Measurements from ENCODE around the gene SLC47A2. TPM values are rescaled to one million over a fixed set of nuclear protein-coding genes. Genes with fewer than 3 reads are reported as not detected.

Gene SLC47A2
- polyA plus RNA-seq, 1 donor (not counting 4 experiments of a cell fraction or from before 2014, with no cell fraction given): 0.88 TPM

GRCh38 chr17:19760746-19761145 lies 44.4 kb upstream of the SLC47A2 start:
- dilution Hi-C loops (cut with MboI; ENCODE audit: extremely low pct_ligation_motif_present, low sequenced_read_pairs): no loop called here
- FAIRE-seq (no peak), DNase-seq (ENCODE audit: low read depth, low spot score) (no peak)
- Histone ChIP-seq H3K27ac (ENCODE audit: control insufficient read depth, insufficient read depth, low read length) (no peak overlapping the region), H3K4me3 (ENCODE audit: control insufficient read depth in 2 of 3, extremely low read depth in 1 of 3, insufficient read depth in 2 of 3, low read depth in 1 of 3, low read length in 3 of 3) (no peak overlapping the region), H2AFZ (ENCODE audit: control insufficient read depth, low read length) (no peak overlapping the region), H3K36me3 (ENCODE audit: control insufficient read depth in 2 of 2, extremely low read depth in 1 of 2, insufficient read depth in 2 of 2, low read length in 2 of 2) (no peaks in the 10 kb centered on the region), H3K79me2 (ENCODE audit: control insufficient read depth, insufficient read depth, low read length) (no peaks in the 10 kb centered on the region), H3K4me2 (ENCODE audit: control insufficient read depth, extremely low read depth, insufficient read depth, low read depth, low read length) (no peak overlapping the region), H3K27me3 (ENCODE audit: control insufficient read depth, extremely low read depth, insufficient read depth, low read length) (no peaks in the 10 kb centered on the region), H3K9ac (ENCODE audit: control insufficient read depth, extremely low read depth, insufficient read depth, low read length) (no peak overlapping the region), H3K9me1 (ENCODE audit: control insufficient read depth, extremely low read depth, insufficient read depth, low read length) (no peaks in the 10 kb centered on the region), H3K4me1 (ENCODE audit: control insufficient read depth, extremely low read depth, insufficient read depth, low read length) (no peaks in the 10 kb centered on the region), H4K20me1 (ENCODE audit: control insufficient read depth, extremely low read depth, insufficient read depth, low read length) (no peaks in the 10 kb centered on the region), H3K9me3 (ENCODE audit: control insufficient read depth, low read depth, low read length) (no peaks in the 10 kb centered on the region)
- no peak for TF ChIP-seq CTCF (optimal IDR thresholded peaks at IDR 0.05 in 1 of 3, IDR thresholded peaks at IDR 0.05 in 1 of 3, conservative IDR thresholded peaks at IDR 0.05 in 1 of 3; ENCODE audit: extremely low read depth in 1 of 3, insufficient read depth in 2 of 3, low read length in 3 of 3)
- TF ChIP-seq EZH2 (IDR thresholded peaks at IDR 0.05; ENCODE audit: low read length): no peak

GRCh38 chr17:19759568-19760549 lies 43.5 kb upstream of the SLC47A2 start:
- Histone ChIP-seq H3K27ac (ENCODE audit: control insufficient read depth, insufficient read depth, low read length) (no peak overlapping the region), H4K20me1 (ENCODE audit: control insufficient read depth, extremely low read depth, insufficient read depth, low read length) (no peaks in the 10 kb centered on the region), H3K9me3 (ENCODE audit: control insufficient read depth, low read depth, low read length) (no peaks in the 10 kb centered on the region), H3K4me2 (ENCODE audit: control insufficient read depth, extremely low read depth, insufficient read depth, low read depth, low read length) (no peak overlapping the region), H3K9me1 (ENCODE audit: control insufficient read depth, extremely low read depth, insufficient read depth, low read length) (no peaks in the 10 kb centered on the region), H3K4me3 (ENCODE audit: control insufficient read depth in 2 of 3, extremely low read depth in 1 of 3, insufficient read depth in 2 of 3, low read depth in 1 of 3, low read length in 3 of 3) (no peak overlapping the region), H2AFZ (ENCODE audit: control insufficient read depth, low read length) (no peak overlapping the region), H3K79me2 (ENCODE audit: control insufficient read depth, insufficient read depth, low read length) (no peaks in the 10 kb centered on the region), H3K27me3 (ENCODE audit: control insufficient read depth, extremely low read depth, insufficient read depth, low read length) (no peaks in the 10 kb centered on the region), H3K4me1 (ENCODE audit: control insufficient read depth, extremely low read depth, insufficient read depth, low read length) (no peaks in the 10 kb centered on the region), H3K36me3 (ENCODE audit: control insufficient read depth in 2 of 2, extremely low read depth in 1 of 2, insufficient read depth in 2 of 2, low read length in 2 of 2) (no peaks in the 10 kb centered on the region), H3K9ac (ENCODE audit: control insufficient read depth, extremely low read depth, insufficient read depth, low read length) (no peak overlapping the region)
- dilution Hi-C loops (cut with MboI; ENCODE audit: extremely low pct_ligation_motif_present, low sequenced_read_pairs): no loop called here
- FAIRE-seq (no peak), DNase-seq (ENCODE audit: low read depth, low spot score) (no peak)
- no peak for TF ChIP-seq EZH2 (IDR thresholded peaks at IDR 0.05; ENCODE audit: low read length)
- TF ChIP-seq CTCF (optimal IDR thresholded peaks at IDR 0.05 in 1 of 3, IDR thresholded peaks at IDR 0.05 in 1 of 3, conservative IDR thresholded peaks at IDR 0.05 in 1 of 3; ENCODE audit: extremely low read depth in 1 of 3, insufficient read depth in 2 of 3, low read length in 3 of 3): no peak
